NCI-H2227 (cell line): Measurements from ENCODE around the gene TUT7.

Experiments used
- DNase-seq: peaks from one replicate; lab custom pipeline; 2025; ENCODE audit not compliant: unreplicated experiment; lab: John Stamatoyannopoulos, UW

Gene TUT7

GRCh38 chr9:86259557-86259956 lies 94.7 kb downstream of the TUT7 start, which contains the start of gene C9orf153:
C9orf153 (minus strand) TSS chr9:86259657; CDS start chr9:86229603, 30,054 bp downstream.
- DNase-seq, result no peak

GRCh38 chr9:86257391-86257790 lies 96.8 kb downstream of the TUT7 start:
- DNase-seq, result no peak

GRCh38 chr9:86256653-86257052 lies 97.6 kb downstream of the TUT7 start:
- no peak for DNase-seq

GRCh38 chr9:86253577-86253976 lies 100.6 kb downstream of the TUT7 start:
- DNase-seq, result no peak

- no peak for DNase-seq
Observed at GRCh38 chr9:86252870-86253269, 101.3 kb downstream of the TUT7 start.

- no peak for DNase-seq
Observed at GRCh38 chr9:86250123-86250522, 104.1 kb downstream of the TUT7 start.

GRCh38 chr9:86248746-86249145 lies 105.5 kb downstream of the TUT7 start:
- DNase-seq, result no peak

GRCh38 chr9:86246752-86247161 lies 107.5 kb downstream of the TUT7 start:
- DNase-seq, result no peak

GRCh38 chr9:86242071-86242470 lies 112.1 kb downstream of the TUT7 start:
- no peak for DNase-seq

- DNase-seq, result no peak
Observed at GRCh38 chr9:86241216-86241615, 113.0 kb downstream of the TUT7 start.

- peak; percentile 5 for DNase-seq
Observed at GRCh38 chr9:86238861-86239770, 115.1 kb downstream of the TUT7 start.
